K562 (cell line): ENCODE results near the gene MCAT. TPM values are rescaled to one million over a fixed set of nuclear protein-coding genes. Genes with fewer than 3 reads are reported as not detected.

Experiments
- ARHGAP35 ChIP-seq: fragments of 450-650 bp; IDR thresholded peaks from 2 replicates; pipeline ENCODE4 v1.6.1; 2018; ENCODE audit not compliant: partially characterized antibody
- FOXP1 ChIP-seq: sonication (generic); formaldehyde crosslinking; IDR thresholded peaks from 2 replicates; pipeline ENCODE4 v1.8.0; 2022; ENCODE audit warnings: mild to moderate bottlenecking, missing genetic modification reagents
- KLF16 ChIP-seq: IDR thresholded peaks from 2 replicates; pipeline ENCODE4 v1.6.1; 2016; ENCODE audit warnings: antibody characterized with exemption
- NR2F6 ChIP-seq: fragments of 450-650 bp; formaldehyde crosslinking; IDR thresholded peaks from 2 replicates; pipeline ENCODE4 v1.4.0; 2020; ENCODE audit warnings: mild to moderate bottlenecking
- PHF21A ChIP-seq: fragments of 450-650 bp; IDR thresholded peaks from 2 replicates; pipeline ENCODE4 v1.6.1; 2017; ENCODE audit warnings: low read depth, borderline replicate concordance
- POLR2A ChIP-seq: fragments of 450-650 bp; conservative IDR thresholded peaks from 2 replicates; pipeline ENCODE4 v1.6.1; 2016
- ZBTB7A ChIP-seq: IDR thresholded peaks from 2 replicates; pipeline ENCODE4 v1.6.1; 2011; ENCODE audit warnings: low read depth, mild to moderate bottlenecking, low read length, moderate library complexity, borderline replicate concordance; ENCODE audit not compliant: control insufficient read depth
- ZFPM2 ChIP-seq: fragments of 250-450 bp; sonication (Bioruptor Pico); IDR thresholded peaks from 2 replicates; pipeline ENCODE4 v1.5.1; 2022; ENCODE audit warnings: mild to moderate bottlenecking
- ZNF253 ChIP-seq: fragments of 250-450 bp; sonication (Bioruptor Pico); conservative IDR thresholded peaks from 2 replicates; pipeline ENCODE4 v1.6.1; 2021; ENCODE audit warnings: mild to moderate bottlenecking
- ZNF589 ChIP-seq: fragments of 200-800 bp; sonication (Bioruptor generic); IDR thresholded peaks from 2 replicates; pipeline ENCODE4 v1.6.1; 2016; ENCODE audit warnings: low read depth, missing genetic modification characterization, missing compliant biosample characterization
- polyA plus RNA-seq, 8 experiments: library from polyadenylated mRNA; depleted of rRNA in 4 of 8; stranded (reverse) in 5 of 8; unstranded in 3 of 8; fragments of >200 nt; fragmentation: Nextera tagmentation in 2 of 8; fragmentation: Illumina TruSeq in 1 of 8; extraction: Ambion mirVana in 2 of 8; extraction: Trizol in 1 of 8; gene quantifications; 2 replicates each; pipeline versions ENCODE4 v1.2.1 to v1.2.3, GENCODE V29; 2011 to 2014; ENCODE audit warnings: inconsistent platforms in 1 of 8, missing spikeins in 1 of 8
- total RNA-seq, 7 experiments: library from RNA; depleted of rRNA in 6 of 7; stranded (reverse); fragments of >200 nt in 6 of 7; fragmentation: Illumina TruSeq in 2 of 7; extraction: Trizol in 2 of 7; gene quantifications; 2 replicates each; pipeline versions ENCODE4 v1.2.1 to v1.2.3, GENCODE V29; 2011 to 2021; ENCODE audit warnings: low replicate concordance in 1 of 7
- TF ChIP-seq, protein P1 (sequence below), 2 experiments: fragments of 450-650 bp; formaldehyde crosslinking in 1 of 2; IDR thresholded peaks; 2 replicates each; pipeline versions ENCODE4 v1.4.0 to v1.6.1; 2014 to 2020; ENCODE audit warnings: mild to moderate bottlenecking in 2 of 2, borderline replicate concordance in 1 of 2, low read depth in 1 of 2

Gene MCAT
- total and polyA plus RNA-seq, 9 of the 15 experiments (the other 6 are each of a cell fraction or from before 2014, with no cell fraction given), result 3.3 to 27.8 (median 13.9) TPM

DNA sequence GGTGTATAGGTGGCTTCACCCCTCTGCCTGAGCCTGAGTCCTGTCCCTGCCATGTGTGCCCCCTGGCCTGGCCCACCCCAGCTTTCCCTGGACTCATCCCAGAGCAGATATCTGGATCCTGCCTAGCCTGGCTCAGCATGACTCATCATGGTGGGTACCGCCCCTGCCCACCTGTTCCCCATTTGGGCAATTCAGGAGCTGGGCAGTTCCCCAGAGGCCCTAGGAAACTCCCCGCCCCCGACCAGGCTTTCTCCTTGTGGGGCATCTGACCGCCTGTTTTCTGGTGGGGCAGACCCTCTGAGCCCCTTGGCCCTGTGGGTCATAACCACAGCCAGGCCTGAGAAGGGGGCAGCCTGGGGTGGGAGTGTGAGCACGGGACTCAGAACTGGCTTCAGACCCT, 12.6 kb upstream of the MCAT start (continued):
- TF ChIP-seq ZNF589 (CRISPR knock-in tag) (no peak), PHF21A (no peak), ARHGAP35 (no peak), NR2F6 (CRISPR knock-in tag) (no peak), ZNF253 (CRISPR knock-in tag) (no peak), KLF16 (no peak), FOXP1 (CRISPR knock-in tag) (no peak), ZFPM2 (CRISPR knock-in tag) (no peak), ZBTB7A (no peak), POLR2A (no peak)
- TF ChIP-seq, protein P1, sequence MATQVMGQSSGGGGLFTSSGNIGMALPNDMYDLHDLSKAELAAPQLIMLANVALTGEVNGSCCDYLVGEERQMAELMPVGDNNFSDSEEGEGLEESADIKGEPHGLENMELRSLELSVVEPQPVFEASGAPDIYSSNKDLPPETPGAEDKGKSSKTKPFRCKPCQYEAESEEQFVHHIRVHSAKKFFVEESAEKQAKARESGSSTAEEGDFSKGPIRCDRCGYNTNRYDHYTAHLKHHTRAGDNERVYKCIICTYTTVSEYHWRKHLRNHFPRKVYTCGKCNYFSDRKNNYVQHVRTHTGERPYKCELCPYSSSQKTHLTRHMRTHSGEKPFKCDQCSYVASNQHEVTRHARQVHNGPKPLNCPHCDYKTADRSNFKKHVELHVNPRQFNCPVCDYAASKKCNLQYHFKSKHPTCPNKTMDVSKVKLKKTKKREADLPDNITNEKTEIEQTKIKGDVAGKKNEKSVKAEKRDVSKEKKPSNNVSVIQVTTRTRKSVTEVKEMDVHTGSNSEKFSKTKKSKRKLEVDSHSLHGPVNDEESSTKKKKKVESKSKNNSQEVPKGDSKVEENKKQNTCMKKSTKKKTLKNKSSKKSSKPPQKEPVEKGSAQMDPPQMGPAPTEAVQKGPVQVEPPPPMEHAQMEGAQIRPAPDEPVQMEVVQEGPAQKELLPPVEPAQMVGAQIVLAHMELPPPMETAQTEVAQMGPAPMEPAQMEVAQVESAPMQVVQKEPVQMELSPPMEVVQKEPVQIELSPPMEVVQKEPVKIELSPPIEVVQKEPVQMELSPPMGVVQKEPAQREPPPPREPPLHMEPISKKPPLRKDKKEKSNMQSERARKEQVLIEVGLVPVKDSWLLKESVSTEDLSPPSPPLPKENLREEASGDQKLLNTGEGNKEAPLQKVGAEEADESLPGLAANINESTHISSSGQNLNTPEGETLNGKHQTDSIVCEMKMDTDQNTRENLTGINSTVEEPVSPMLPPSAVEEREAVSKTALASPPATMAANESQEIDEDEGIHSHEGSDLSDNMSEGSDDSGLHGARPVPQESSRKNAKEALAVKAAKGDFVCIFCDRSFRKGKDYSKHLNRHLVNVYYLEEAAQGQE (IDR thresholded peaks at IDR 0.05; ENCODE audit: borderline replicate concordance), result no peak
- TF ChIP-seq, protein P1 (CRISPR knock-in tag; IDR thresholded peaks at IDR 0.05; ENCODE audit: low read depth), result no peak
